ENCODE results near the gene ENKD1.

The ENKD1 gene

GRCh38 chr16:67653128-67653788 lies 13.3 kb downstream of the ENKD1 start:
- no peak for DNase-seq (ENCODE audit: low read depth)
- peak overlapping the region; percentile 64 for H3K4me3 ChIP-seq (ENCODE audit: low read depth, low read length)

- peak overlapping the region; percentile 64 for H3K4me3 ChIP-seq (ENCODE audit: low read depth, low read length)
- no peak for DNase-seq (ENCODE audit: low read depth)
Measured at GRCh38 chr16:67652578-67653127, 13.9 kb downstream of the ENKD1 start.

- no peak overlapping the region for H3K4me3 ChIP-seq (ENCODE audit: low read depth, low read length)
Measured at GRCh38 chr16:67651847-67652246, 14.7 kb downstream of the ENKD1 start.

GRCh38 chr16:67651039-67651438 lies 15.5 kb downstream of the ENKD1 start:
- H3K4me3 ChIP-seq (ENCODE audit: low read depth, low read length) = no peak overlapping the region
- no peak for DNase-seq (ENCODE audit: low read depth)

More at GRCh38 chr16:67651847-67652246, 14.7 kb downstream of the ENKD1 start:
- no peak for DNase-seq (ENCODE audit: low read depth)

- no peak overlapping the region for H3K4me3 ChIP-seq (ENCODE audit: low read depth, low read length)
- no peak for DNase-seq (ENCODE audit: low read depth)
Measured at GRCh38 chr16:67650023-67650422, 16.5 kb downstream of the ENKD1 start.

- no peak overlapping the region for H3K4me3 ChIP-seq (ENCODE audit: low read depth, low read length)
- DNase-seq (ENCODE audit: low read depth) = no peak
Measured at GRCh38 chr16:67649494-67649931, 17.0 kb downstream of the ENKD1 start.

- no peak for DNase-seq (ENCODE audit: low read depth)
- no peak overlapping the region for H3K4me3 ChIP-seq (ENCODE audit: low read depth, low read length)
Measured at GRCh38 chr16:67648764-67649407, 17.7 kb downstream of the ENKD1 start.

GRCh38 chr16:67648088-67648763 lies 18.3 kb downstream of the ENKD1 start:
- DNase-seq (ENCODE audit: low read depth) = no peak
- no peak overlapping the region for H3K4me3 ChIP-seq (ENCODE audit: low read depth, low read length)

GRCh38 chr16:67647681-67648080 lies 18.9 kb downstream of the ENKD1 start:
- DNase-seq (ENCODE audit: low read depth) = no peak
- no peak overlapping the region for H3K4me3 ChIP-seq (ENCODE audit: low read depth, low read length)

GRCh38 chr16:67647111-67647651 lies 19.4 kb downstream of the ENKD1 start:
- no peak overlapping the region for H3K4me3 ChIP-seq (ENCODE audit: low read depth, low read length)
- no peak for DNase-seq (ENCODE audit: low read depth)

GRCh38 chr16:67645397-67646121 lies 21.0 kb downstream of the ENKD1 start:
- no peak overlapping the region for H3K4me3 ChIP-seq (ENCODE audit: low read depth, low read length)
- no peak for DNase-seq (ENCODE audit: low read depth)

GRCh38 chr16:67644038-67644437 lies 22.5 kb downstream of the ENKD1 start:
- no peak overlapping the region for H3K4me3 ChIP-seq (ENCODE audit: low read depth, low read length)
- no peak for DNase-seq (ENCODE audit: low read depth)

- no peak overlapping the region for H3K4me3 ChIP-seq (ENCODE audit: low read depth, low read length)
- DNase-seq (ENCODE audit: low read depth) = no peak
Measured at GRCh38 chr16:67641779-67642708, 24.5 kb downstream of the ENKD1 start.

GRCh38 chr16:67637625-67638024 lies 28.9 kb downstream of the ENKD1 start:
- no peak for DNase-seq (ENCODE audit: low read depth)
- H3K4me3 ChIP-seq (ENCODE audit: low read depth, low read length) = no peak overlapping the region

- H3K4me3 ChIP-seq (ENCODE audit: low read depth, low read length) = no peak overlapping the region
- no peak for DNase-seq (ENCODE audit: low read depth)
Measured at GRCh38 chr16:67636713-67637112, 29.8 kb downstream of the ENKD1 start.

GRCh38 chr16:67632415-67633172 lies 34.0 kb downstream of the ENKD1 start:
- DNase-seq (ENCODE audit: low read depth) = peak; percentile 49
- no peak overlapping the region for H3K4me3 ChIP-seq (ENCODE audit: low read depth, low read length)

GRCh38 chr16:67628216-67628615 lies 38.3 kb downstream of the ENKD1 start:
- DNase-seq (ENCODE audit: low read depth) = no peak
- no peak overlapping the region for H3K4me3 ChIP-seq (ENCODE audit: low read depth, low read length)

- no peak for DNase-seq (ENCODE audit: low read depth)
- no peak overlapping the region for H3K4me3 ChIP-seq (ENCODE audit: low read depth, low read length)
Measured at GRCh38 chr16:67613808-67614207, 52.7 kb downstream of the ENKD1 start.

All from skeletal muscle cell (primary cell).